HEK293 (cell line): Measurements from ENCODE around the gene CCDC17.

Source experiments
- CTCF ChIA-PET: fragments of 350-600 bp; formaldehyde crosslinking; extraction: SDS; loops from one replicate; lab custom pipeline; 2021; ENCODE audit warnings: antibody characterized with exemption; lab: Yijun Ruan, JAX
- POLR2A ChIA-PET: fragments of 300-600 bp; formaldehyde crosslinking; extraction: SDS; loops from one replicate; lab custom pipeline; 2020; ENCODE audit warnings: antibody characterized with exemption, inconsistent platforms; lab: Yijun Ruan, JAX
- H3K27ac ChIP-seq: fragments of 200-500 bp; sonication (Bioruptor generic); 2 replicates; pipeline ENCODE4 v1.5.1; 2014; ENCODE audit warnings: low read depth, low read length, control low read depth, inconsistent platforms; ENCODE audit errors: extremely low read depth
- H3K36me3 ChIP-seq, 2 experiments: fragments of 200-500 bp in 1 of 2; sonication (Bioruptor generic) in 1 of 2; 1 replicate in 1 of 2; 2 replicates in 1 of 2; pipeline ENCODE4 v1.5.1; 2014 to 2017; ENCODE audit warnings: inconsistent platforms in 2 of 2, low read length in 2 of 2; ENCODE audit not compliant: control insufficient read depth in 2 of 2, insufficient read depth in 1 of 2
- H3K4me1 ChIP-seq: fragments of 200-500 bp; sonication (Bioruptor generic); 2 replicates; pipeline ENCODE4 v1.5.1; 2014; ENCODE audit warnings: mild to moderate bottlenecking, low read length, inconsistent platforms; ENCODE audit not compliant: control insufficient read depth, insufficient read depth
- H3K4me3 ChIP-seq: 2 replicates; pipeline ENCODE4 v1.5.1; 2011; ENCODE audit warnings: low read depth, mild to moderate bottlenecking, control low read depth, low read length, moderate library complexity
- H3K9me3 ChIP-seq: fragments of 200-500 bp; sonication (Bioruptor generic); 2 replicates; pipeline ENCODE4 v1.5.1; 2014; ENCODE audit warnings: low read depth, low read length, inconsistent platforms; ENCODE audit not compliant: control insufficient read depth, insufficient read depth
- EGR2 ChIP-seq: fragments of 450-650 bp; formaldehyde crosslinking; IDR thresholded peaks from 2 replicates; pipeline ENCODE4 v1.5.1; 2016; ENCODE audit warnings: low read depth, missing biosample characterization, missing genetic modification characterization
- MYNN ChIP-seq: fragments of 450-650 bp; formaldehyde crosslinking; IDR thresholded peaks from 2 replicates; pipeline ENCODE4 v1.5.1; 2016; ENCODE audit warnings: missing biosample characterization, missing genetic modification characterization, borderline replicate concordance
- SP3 ChIP-seq: fragments of 450-650 bp; formaldehyde crosslinking; IDR thresholded peaks from 2 replicates; pipeline ENCODE4 v1.5.1; 2016; ENCODE audit warnings: missing biosample characterization, missing genetic modification characterization
- TCF7L2 ChIP-seq: IDR thresholded peaks from 2 replicates; pipeline ENCODE4 v1.6.1; 2011; ENCODE audit warnings: low read depth, mild to moderate bottlenecking, inconsistent platforms, low read length, moderate library complexity, borderline replicate concordance
- ZBTB8A ChIP-seq: fragments of 450-650 bp; formaldehyde crosslinking; IDR thresholded peaks from 2 replicates; pipeline ENCODE4 v1.5.1; 2016; ENCODE audit warnings: missing biosample characterization, missing genetic modification characterization
- ZNF138 ChIP-seq: fragments of 450-650 bp; formaldehyde crosslinking; IDR thresholded peaks from 2 replicates; pipeline ENCODE4 v1.5.1; 2016; ENCODE audit warnings: missing biosample characterization, missing genetic modification characterization, borderline replicate concordance
- ZNF140 ChIP-seq: fragments of 450-650 bp; formaldehyde crosslinking; IDR thresholded peaks from 2 replicates; pipeline ENCODE4 v1.5.1; 2016; ENCODE audit warnings: missing biosample characterization, missing genetic modification characterization
- ZNF184 ChIP-seq: fragments of 450-650 bp; IDR thresholded peaks from 2 replicates; pipeline ENCODE4 v1.5.1; 2018; ENCODE audit warnings: missing biosample characterization, mild to moderate bottlenecking, missing genetic modification characterization
- ZNF2 ChIP-seq: fragments of 450-650 bp; formaldehyde crosslinking; IDR thresholded peaks from 2 replicates; pipeline ENCODE4 v1.5.1; 2016; ENCODE audit warnings: missing biosample characterization, missing genetic modification characterization
- ZNF221 ChIP-seq: fragments of 450-650 bp; formaldehyde crosslinking; IDR thresholded peaks from 2 replicates; pipeline ENCODE4 v1.5.1; 2017; ENCODE audit warnings: missing biosample characterization, missing genetic modification characterization, borderline replicate concordance
- ZNF248 ChIP-seq: fragments of 450-650 bp; formaldehyde crosslinking; IDR thresholded peaks from 2 replicates; pipeline ENCODE4 v1.5.1; 2017; ENCODE audit warnings: missing biosample characterization, missing genetic modification characterization
- ZNF280C ChIP-seq: fragments of 450-650 bp; formaldehyde crosslinking; IDR thresholded peaks from 2 replicates; pipeline ENCODE4 v1.5.1; 2016; ENCODE audit warnings: missing biosample characterization, missing genetic modification characterization
- ZNF426 ChIP-seq: fragments of 450-650 bp; formaldehyde crosslinking; IDR thresholded peaks from 2 replicates; pipeline ENCODE4 v1.5.1; 2017; ENCODE audit warnings: missing biosample characterization, missing genetic modification characterization, mild to moderate bottlenecking, inconsistent platforms, moderate library complexity
- ZNF777 ChIP-seq: fragments of 450-650 bp; formaldehyde crosslinking; IDR thresholded peaks from 2 replicates; pipeline ENCODE4 v1.5.1; 2017; ENCODE audit warnings: missing biosample characterization, missing genetic modification characterization, borderline replicate concordance

CCDC17 gene

GRCh38 chr1:45573231-45573804 lies 50.5 kb downstream of the CCDC17 start (continued):
- TF ChIP-seq ZNF138 (tag by site-specific recombination) (no peak), ZBTB8A (tag by site-specific recombination) (no peak), ZNF2 (tag by site-specific recombination) (no peak), ZNF221 (tag by site-specific recombination) (no peak), ZNF280C (tag by site-specific recombination) (no peak), SP3 (tag by site-specific recombination) (no peak)

- H3K4me3 ChIP-seq = no peak overlapping the region
- peaks cover 1 to 57% of the 10 kb centered on the region in 2 experiments for H3K36me3 ChIP-seq
- ChIA-PET POLR2A (interaction anchor here (1.4 to 5.6 kb wide), 3 partner anchors 20 to 59 kb away, joined by 3 to 57 read pairs (median 15); partner anchors contain the start of genes AKR1A1 and PRDX1), CTCF (interaction anchor here (0.6 to 5.7 kb wide), 22 partner anchors 10 to 713 kb away, joined by 3 to 90 read pairs (median 4); partner anchors contain the start of genes MUTYH, NASP, PRDX1 and TOE1)
- no peaks in the 10 kb centered on the region for H3K4me1 ChIP-seq
- TF ChIP-seq ZNF426 (no peak), MYNN (tag by site-specific recombination) (no peak), ZNF248 (tag by site-specific recombination) (no peak), ZNF184 (tag by site-specific recombination) (no peak), EGR2 (tag by site-specific recombination) (no peak), TCF7L2 (no peak), ZNF777 (tag by site-specific recombination) (no peak), ZNF140 (tag by site-specific recombination) (no peak)
- no peaks in the 10 kb centered on the region for H3K9me3 ChIP-seq
- H3K27ac ChIP-seq = no peak overlapping the region
Observed at GRCh38 chr1:45570631-45571030, 53.2 kb downstream of the CCDC17 start.
